Gastroesophageal sphincter (tissue), 4 donors: ENCODE results near the gene MMP24. TPM values are rescaled to one million over a fixed set of nuclear protein-coding genes. Genes with fewer than 3 reads are reported as not detected.

ENCODE experiments used
- ATAC-seq: fragments of 150-250 bp; one replicate; pipeline ENCODE4 v1.9.1; 2016; ENCODE audit warnings: mild to moderate bottlenecking, moderate library complexity
- H3K27ac ChIP-seq, 4 donors: fragments of 200-600 bp; sonication (generic) in 3 of 4; 1 replicate in 3 of 4; 2 replicates in 1 of 4; pipeline ENCODE4 v1.5.1; 2016 to 2019
- H3K27me3 ChIP-seq: fragments of 200-600 bp; sonication (generic); one replicate; pipeline ENCODE4 v1.5.1; 2019
- H3K36me3 ChIP-seq, 2 donors: fragments of 200-600 bp; sonication (generic); one replicate each; pipeline ENCODE4 v1.5.1; 2019; ENCODE audit warnings: control low read depth in 1 of 2
- H3K4me1 ChIP-seq, 3 donors: fragments of 200-600 bp; sonication (generic); 1 replicate in 2 of 3; 2 replicates in 1 of 3; pipeline ENCODE4 v1.5.1; 2016 to 2019; ENCODE audit warnings: control low read depth in 2 of 3
- H3K4me3 ChIP-seq, 2 donors: fragments of 200-600 bp; sonication (generic); one replicate each; pipeline ENCODE4 v1.5.1; 2019; ENCODE audit warnings: mild to moderate bottlenecking in 1 of 2, moderate library complexity in 1 of 2
- H3K9me3 ChIP-seq, 3 donors: fragments of 200-600 bp; sonication (generic); one replicate each; pipeline ENCODE4 v1.5.1; 2017 to 2019; ENCODE audit warnings: control low read depth in 2 of 3
- EP300 ChIP-seq: sonication (generic); formaldehyde crosslinking; IDR thresholded peaks from one replicate; pipeline ENCODE4 v1.6.1; 2017; ENCODE audit warnings: antibody characterized with exemption, mild to moderate bottlenecking
- POLR2A ChIP-seq, 2 donors: fragments of 450-650 bp; IDR thresholded peaks; one replicate each; pipeline ENCODE4 v1.6.1; 2017; ENCODE audit warnings: antibody characterized with exemption in 2 of 2, mild to moderate bottlenecking in 2 of 2, moderate library complexity in 1 of 2
- POLR2AphosphoS5 ChIP-seq: sonication (generic); formaldehyde crosslinking; IDR thresholded peaks from one replicate; pipeline ENCODE4 v1.6.1; 2017; ENCODE audit warnings: antibody characterized with exemption
- WGBS, 2 donors: methylation state at CpG; one replicate each; pipeline ENCODE4 v1.1.5; 2018; ENCODE audit warnings: low coverage in 1 of 2; 5-methylcytosine and 5-hydroxymethylcytosine counted together
- total RNA-seq, 4 donors: library from RNA; depleted of rRNA; stranded (reverse); fragments of >200 nt; gene quantifications; one replicate each; pipeline ENCODE4 v1.1.0, GENCODE V29; 2016
- TF ChIP-seq, protein P1 (sequence below), 4 experiments: fragments of 200-600 bp in 2 of 4; fragments of 450-650 bp in 2 of 4; sonication (generic) in 1 of 4; IDR thresholded peaks; one replicate each; pipeline ENCODE4 v1.5.1; 2017 to 2019; ENCODE audit warnings: antibody characterized with exemption in 4 of 4, mild to moderate bottlenecking in 2 of 4, moderate library complexity in 2 of 4

The MMP24 gene
- total RNA-seq, 4 donors from 2014 or later, result 0.47 to 3.4 (median 1.8) TPM

DNA sequence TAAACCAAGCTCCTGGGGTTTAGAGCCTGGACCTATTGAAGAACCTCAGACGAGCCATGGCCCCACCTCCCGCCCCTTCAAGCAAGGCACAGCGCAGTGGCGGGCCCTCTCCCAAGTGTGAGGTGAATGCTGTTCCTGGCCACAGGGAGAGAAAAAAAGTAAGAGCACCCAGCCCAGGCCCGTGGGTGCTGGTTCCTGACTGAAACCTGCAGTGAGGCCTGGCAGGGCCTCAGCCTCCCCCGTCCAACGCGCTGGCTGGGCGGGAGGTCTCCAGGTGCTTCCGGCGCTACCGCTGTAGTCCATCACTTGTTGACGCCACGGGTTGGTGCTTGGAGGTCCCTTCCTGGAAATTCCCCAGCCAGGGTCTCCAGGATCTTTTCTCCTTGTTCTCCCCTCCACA is 71.2 kb downstream of the MMP24 start:
- H3K27ac ChIP-seq, result no peak overlapping the region
- no peak for TF ChIP-seq EP300
- TF ChIP-seq, protein P1, sequence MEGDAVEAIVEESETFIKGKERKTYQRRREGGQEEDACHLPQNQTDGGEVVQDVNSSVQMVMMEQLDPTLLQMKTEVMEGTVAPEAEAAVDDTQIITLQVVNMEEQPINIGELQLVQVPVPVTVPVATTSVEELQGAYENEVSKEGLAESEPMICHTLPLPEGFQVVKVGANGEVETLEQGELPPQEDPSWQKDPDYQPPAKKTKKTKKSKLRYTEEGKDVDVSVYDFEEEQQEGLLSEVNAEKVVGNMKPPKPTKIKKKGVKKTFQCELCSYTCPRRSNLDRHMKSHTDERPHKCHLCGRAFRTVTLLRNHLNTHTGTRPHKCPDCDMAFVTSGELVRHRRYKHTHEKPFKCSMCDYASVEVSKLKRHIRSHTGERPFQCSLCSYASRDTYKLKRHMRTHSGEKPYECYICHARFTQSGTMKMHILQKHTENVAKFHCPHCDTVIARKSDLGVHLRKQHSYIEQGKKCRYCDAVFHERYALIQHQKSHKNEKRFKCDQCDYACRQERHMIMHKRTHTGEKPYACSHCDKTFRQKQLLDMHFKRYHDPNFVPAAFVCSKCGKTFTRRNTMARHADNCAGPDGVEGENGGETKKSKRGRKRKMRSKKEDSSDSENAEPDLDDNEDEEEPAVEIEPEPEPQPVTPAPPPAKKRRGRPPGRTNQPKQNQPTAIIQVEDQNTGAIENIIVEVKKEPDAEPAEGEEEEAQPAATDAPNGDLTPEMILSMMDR (IDR thresholded peaks at IDR 0.05), result no peak
- no peak for TF ChIP-seq POLR2A (IDR thresholded peaks at IDR 0.05)
- TF ChIP-seq POLR2AphosphoS5, result no peak
- H3K4me1 ChIP-seq, result peaks cover 0 to 13% (median 0%) of the 10 kb centered on the region in 3 donors
- 100% methylated on average over 2 of the region's 14 CpGs for WGBS, 2 donors
- H3K36me3 ChIP-seq, result no peaks in the 10 kb centered on the region
- ATAC-seq, result no peak
- peaks cover 8% of the 10 kb centered on the region for H3K27me3 ChIP-seq
- H3K4me3 ChIP-seq, result no peak overlapping the region
- H3K9me3 ChIP-seq, result no peaks in the 10 kb centered on the region

DNA sequence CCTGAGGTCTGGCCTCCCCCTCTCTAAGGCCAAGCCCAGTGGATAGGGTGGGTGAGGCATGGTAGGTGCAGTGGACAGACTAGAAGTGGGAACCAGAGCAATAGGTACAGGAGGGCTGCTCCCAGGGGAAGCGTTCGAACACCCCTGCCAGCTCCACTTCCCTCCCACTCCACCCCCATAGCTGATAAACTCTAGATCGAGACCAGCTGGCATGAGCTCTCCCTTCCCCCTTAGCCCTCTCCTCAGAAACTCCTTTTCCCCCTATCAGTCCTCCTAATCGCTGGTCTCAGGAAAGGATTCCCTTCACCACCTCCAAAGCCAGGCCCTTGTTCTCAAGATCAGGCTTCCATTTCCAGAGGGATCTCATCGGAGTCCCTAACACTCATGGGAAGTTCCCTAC is 71.8 kb downstream of the MMP24 start:
- H3K27me3 ChIP-seq, result peaks cover 8% of the 10 kb centered on the region
- 47 to 78% methylated on average over 5 of the region's 5 CpGs for WGBS, 2 donors
- no peaks in the 10 kb centered on the region for H3K36me3 ChIP-seq
- H3K9me3 ChIP-seq, result no peaks in the 10 kb centered on the region
- H3K4me3 ChIP-seq, result no peak overlapping the region
- H3K27ac ChIP-seq, result no peak overlapping the region
- TF ChIP-seq POLR2AphosphoS5, result no peak
- no peak for TF ChIP-seq EP300
- H3K4me1 ChIP-seq, result peaks cover 0 to 19% (median under 1%) of the 10 kb centered on the region in 3 donors
- ATAC-seq, result no peak

DNA sequence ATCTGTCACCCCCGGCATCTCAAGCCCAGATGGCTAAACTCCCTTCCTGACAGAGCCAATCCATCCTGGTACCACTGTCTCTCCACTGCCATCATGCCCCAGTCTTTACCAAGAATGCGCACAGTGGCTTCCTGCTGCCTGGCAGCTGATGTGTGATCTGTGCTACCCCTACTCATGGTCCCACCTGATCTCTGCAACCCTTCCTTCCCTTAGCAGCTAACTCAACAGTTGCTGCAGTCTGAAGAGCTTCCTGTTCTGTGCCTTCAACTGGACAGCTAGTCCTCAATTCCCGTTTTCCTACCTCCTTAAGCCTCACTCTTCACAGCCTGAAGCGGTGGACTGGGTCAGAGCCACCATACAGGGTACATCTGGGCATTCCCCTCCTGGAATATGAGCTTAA is 73.3 kb downstream of the MMP24 start:
- no peak overlapping the region for H3K4me3 ChIP-seq
- H3K27ac ChIP-seq, result no peak overlapping the region
- TF ChIP-seq, protein P1 (IDR thresholded peaks at IDR 0.05), result no peak
- TF ChIP-seq EP300 (no peak), POLR2A (IDR thresholded peaks at IDR 0.05) (no peak)
- no peaks in the 10 kb centered on the region for H3K9me3 ChIP-seq
- H3K27me3 ChIP-seq, result no peaks in the 10 kb centered on the region
- H3K4me1 ChIP-seq, result peaks cover 0 to 32% (median 9%) of the 10 kb centered on the region in 3 donors
- no peak for ATAC-seq
- no peaks in the 10 kb centered on the region for H3K36me3 ChIP-seq
- WGBS, 2 donors, result 72 to 80% methylated on average over 3 to 4 of the region's 4 CpGs

GRCh38 chr20:35300469-35301262 is 74.2 kb downstream of the MMP24 start:
- H3K27me3 ChIP-seq, result no peaks in the 10 kb centered on the region
- H3K4me3 ChIP-seq, result no peak overlapping the region
- no peak for TF ChIP-seq POLR2AphosphoS5
- TF ChIP-seq, protein P1 (IDR thresholded peaks at IDR 0.05), result no peak
- TF ChIP-seq POLR2A (IDR thresholded peaks at IDR 0.05), result no peak
- no peak for TF ChIP-seq EP300
- H3K36me3 ChIP-seq, result peaks cover 0 to 1% of the 10 kb centered on the region in 2 donors
- no peak overlapping the region for H3K27ac ChIP-seq
- 83 to 93% methylated on average over 3 to 4 of the region's 4 CpGs for WGBS, 2 donors
- peaks cover 0 to 36% (median 9%) of the 10 kb centered on the region in 3 donors for H3K4me1 ChIP-seq
- ATAC-seq, result no peak
- H3K9me3 ChIP-seq, result no peaks in the 10 kb centered on the region

DNA sequence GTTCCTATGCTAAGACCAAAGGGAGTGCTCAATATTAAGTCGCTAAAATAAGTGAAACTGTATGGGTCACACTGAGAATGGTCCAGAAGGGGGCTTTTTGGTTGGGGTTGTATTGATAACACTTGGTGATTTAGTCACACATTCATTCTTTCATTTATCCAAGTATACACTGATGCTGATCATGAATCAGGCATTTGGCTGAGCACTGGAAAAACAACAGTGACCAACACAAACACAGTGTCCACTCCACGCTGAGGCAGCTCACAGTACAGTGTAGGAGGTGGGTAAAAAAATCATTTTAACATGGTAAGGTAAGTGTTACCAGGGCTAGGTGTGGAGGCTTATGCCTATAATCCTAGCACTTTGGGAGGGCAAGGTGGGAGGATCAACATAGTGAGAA is 74.9 kb downstream of the MMP24 start:
- whole genome bisulfite sequencing, 2 donors, result 92 to 94% methylated on average over 2 of the region's 2 CpGs
- TF ChIP-seq POLR2A (IDR thresholded peaks at IDR 0.05), result no peak
- TF ChIP-seq, protein P1 (IDR thresholded peaks at IDR 0.05), result no peak
- TF ChIP-seq POLR2AphosphoS5, result no peak
- no peak for TF ChIP-seq EP300
- no peak overlapping the region for H3K27ac ChIP-seq

More for the DNA sequence above, 74.9 kb downstream of the MMP24 start:
- no peak for ATAC-seq
- H3K36me3 ChIP-seq, result peaks cover 0 to 9% of the 10 kb centered on the region in 2 donors
- peaks cover 0 to 44% (median 9%) of the 10 kb centered on the region in 3 donors for H3K4me1 ChIP-seq
- H3K9me3 ChIP-seq, result no peaks in the 10 kb centered on the region
- no peaks in the 10 kb centered on the region for H3K27me3 ChIP-seq
- H3K4me3 ChIP-seq, result no peak overlapping the region
